GM12878 (cell line): Measurements from ENCODE around the gene JDP2. TPM values are rescaled to one million over a fixed set of nuclear protein-coding genes. Genes with fewer than 3 reads are reported as not detected.
A peak's percentile ranks its signal among the peaks of the same experiment; 100 is the strongest.

Experiments used
- ATAC-seq: fragments of 200-7000 bp; cut with Tn5 transposase; 3 replicates; pipeline ENCODE4 v1.9.1; 2020; ENCODE audit warnings: mild to moderate bottlenecking, moderate library complexity
- BruUV-seq: library from RNA; stranded (reverse); fragments of 400-500 nt; replicated peaks from 2 replicates; lab custom pipeline; 2021; lab: Mats Ljungman, UMichigan
- CTCF ChIA-PET: fragments of 300-600 bp; sonication (Branson Sonifier 250); formaldehyde crosslinking; extraction: SDS; loops from one replicate; lab custom pipeline; 2021; ENCODE audit warnings: inconsistent platforms; lab: Yijun Ruan, JAX
- POLR2A ChIA-PET: fragments of 350-600 bp; formaldehyde crosslinking; extraction: SDS; loops from one replicate; lab custom pipeline; 2021; ENCODE audit warnings: inconsistent platforms; lab: Charles Lee
- RAD21 ChIA-PET: fragments of 300-600 bp; sonication (Branson Sonifier 250); formaldehyde crosslinking; loops from one replicate; lab custom pipeline; 2023; ENCODE audit warnings: antibody characterized with exemption; ENCODE audit not compliant: unreplicated experiment; lab: Charles Lee
- SMC1A ChIA-PET: fragments of 300-600 bp; sonication (Branson Sonifier 250); formaldehyde crosslinking; loops from one replicate; lab custom pipeline; 2023; ENCODE audit not compliant: unreplicated experiment, uncharacterized antibody; lab: Charles Lee
- DNase-seq: peaks from one replicate; pipeline ENCODE4 v3.0.0-alpha.2; 2011; ENCODE audit warnings: low read depth, low spot score
- FAIRE-seq: peaks from 3 replicates; lab custom pipeline; 2011; peaks lifted over from hg19 to GRCh38; lab: Jason Lieb, UNC
- H2AFZ ChIP-seq: 2 replicates; pipeline ENCODE4 v1.6.0; 2011; ENCODE audit warnings: low read depth, low read length, control low read depth; ENCODE audit not compliant: control insufficient read depth
- H3K27ac ChIP-seq: 2 replicates; pipeline ENCODE4 v1.5.1; 2011; ENCODE audit warnings: control low read depth; ENCODE audit not compliant: control insufficient read depth, insufficient read depth
- H3K27me3 ChIP-seq, 2 experiments: replicated peaks in 1 of 2; 2 replicates each; pipeline versions ENCODE4 v1.6.0 to v1.6.1; 2011; ENCODE audit warnings: low read length in 1 of 2; ENCODE audit not compliant: control insufficient read depth in 2 of 2, insufficient read depth in 2 of 2
- H3K36me3 ChIP-seq, 2 experiments: 2 replicates each; pipeline ENCODE4 v1.5.1; 2011; ENCODE audit warnings: low read length in 1 of 2; ENCODE audit not compliant: control insufficient read depth in 2 of 2, insufficient read depth in 2 of 2
- H3K4me1 ChIP-seq: 2 replicates; pipeline ENCODE4 v1.6.1; 2011; ENCODE audit warnings: mild to moderate bottlenecking, low read length, moderate library complexity, mixed read lengths; ENCODE audit not compliant: control insufficient read depth, insufficient read depth
- H3K4me2 ChIP-seq: 2 replicates; pipeline ENCODE4 v1.6.0; 2011; ENCODE audit warnings: control low read depth; ENCODE audit not compliant: control insufficient read depth, insufficient read depth
- H3K4me3 ChIP-seq: fragments of 200-600 bp; sonication (generic); 2 replicates; pipeline ENCODE4 v1.5.1; 2016
- H3K79me2 ChIP-seq: 2 replicates; pipeline ENCODE4 v1.6.0; 2011; ENCODE audit warnings: low read length; ENCODE audit not compliant: control insufficient read depth, insufficient read depth
- H3K9ac ChIP-seq: 2 replicates; pipeline ENCODE4 v1.8.0; 2011; ENCODE audit warnings: low read length, control low read depth, mixed read lengths; ENCODE audit not compliant: control insufficient read depth, insufficient read depth
- H3K9me3 ChIP-seq: replicated peaks from 3 replicates; pipeline ENCODE4 v1.5.1; 2011; ENCODE audit warnings: mild to moderate bottlenecking, low read length; ENCODE audit not compliant: control insufficient read depth, insufficient read depth
- H4K20me1 ChIP-seq: 2 replicates; pipeline ENCODE4 v1.6.0; 2011; ENCODE audit not compliant: control insufficient read depth, insufficient read depth
- EP300 ChIP-seq, 2 experiments: fragments of 150-350 bp in 1 of 2; IDR thresholded peaks; 2 replicates each; pipeline ENCODE4 v1.6.1; 2011 to 2012; ENCODE audit warnings: low read depth in 2 of 2, low read length in 2 of 2, borderline replicate concordance in 1 of 2, improper control_type of control experiment in 1 of 2, inconsistent platforms in 1 of 2; ENCODE audit not compliant: control insufficient read depth in 1 of 2
- EZH2 ChIP-seq: IDR thresholded peaks from 2 replicates; pipeline ENCODE4 v1.6.1; 2012; ENCODE audit warnings: low read depth, mild to moderate bottlenecking, control low read depth, inconsistent platforms, low read length, borderline replicate concordance; ENCODE audit not compliant: control insufficient read depth
- MEF2A ChIP-seq: IDR thresholded peaks from 2 replicates; pipeline ENCODE4 v1.6.1; 2011; ENCODE audit warnings: low read depth, mild to moderate bottlenecking, low read length, moderate library complexity; ENCODE audit not compliant: insufficient read depth
- MTA2 ChIP-seq: fragments of 450-650 bp; IDR thresholded peaks from 2 replicates; pipeline ENCODE4 v1.6.1; 2016; ENCODE audit warnings: low read depth, mild to moderate bottlenecking, moderate library complexity
- NKRF ChIP-seq: fragments of 450-650 bp; conservative IDR thresholded peaks from 2 replicates; pipeline ENCODE4 v1.6.1; 2017; ENCODE audit warnings: mild to moderate bottlenecking, moderate library complexity
- PML ChIP-seq: IDR thresholded peaks from 2 replicates; pipeline ENCODE4 v1.6.1; 2012; ENCODE audit warnings: low read length, inconsistent platforms
- POU2F2 ChIP-seq: IDR thresholded peaks from 3 replicates; pipeline ENCODE4 v1.6.1; 2011; ENCODE audit warnings: low read depth, mild to moderate bottlenecking, low read length, borderline replicate concordance
- RELA ChIP-seq: fragments of 450-650 bp; IDR thresholded peaks from 2 replicates; pipeline ENCODE4 v1.8.0; 2014; ENCODE audit warnings: borderline replicate concordance; ENCODE audit not compliant: partially characterized antibody
- YY1 ChIP-seq: IDR thresholded peaks from 2 replicates; pipeline ENCODE4 v1.6.1; 2011; ENCODE audit warnings: low read depth, mild to moderate bottlenecking, low read length
- WGBS: methylation state at CpG from one replicate; pipeline ENCODE4 v1.1.6; 2016; ENCODE audit warnings: low lambda C conversion rate; ENCODE audit not compliant: insufficient replicate concordance, insufficient coverage; ENCODE audit errors: missing lambda C conversion rate; 5-methylcytosine and 5-hydroxymethylcytosine counted together
- in situ Hi-C: fragments of 300-500 bp; cut with MboI; formaldehyde crosslinking; loops from 9 replicates; pipeline ENCODE4 v1.14.3; 2018; ENCODE audit warnings: mixed read lengths
- intact Hi-C: fragments of 100-400 bp; cut with micrococcal nuclease; formaldehyde crosslinking; loops from one replicate; pipeline ENCODE4 v1.14.2; 2022; ENCODE audit not compliant: unreplicated experiment
- polyA plus RNA-seq, 11 experiments: library from polyadenylated mRNA; depleted of rRNA in 4 of 11; unstranded in 6 of 11; stranded (reverse) in 5 of 11; fragments of >200 nt; fragmentation: Nextera tagmentation in 4 of 11; fragmentation: Illumina TruSeq in 1 of 11; extraction: Ambion mirVana in 4 of 11; extraction: Trizol in 1 of 11; gene quantifications; 1 replicate in 1 of 11; 2 replicates in 10 of 11; pipeline versions ENCODE4 v1.2.1 to v1.2.3, GENCODE V29; 2011 to 2016; ENCODE audit warnings: inconsistent platforms in 2 of 11, missing spikeins in 2 of 11, low read depth in 1 of 11
- total RNA-seq, 4 experiments: library from RNA; depleted of rRNA in 3 of 4; stranded (reverse); fragments of >200 nt in 3 of 4; fragmentation: Illumina TruSeq in 1 of 4; extraction: Trizol in 1 of 4; gene quantifications; 2 replicates each; pipeline versions ENCODE4 v1.2.1 to v1.2.3, GENCODE V29; 2013 to 2021

Gene JDP2
- total and polyA plus RNA-seq, 10 of the 15 experiments (the other 5 are each of a cell fraction or from before 2014, with no cell fraction given): 0.71 to 21.3 (median 11.2) TPM

DNA sequence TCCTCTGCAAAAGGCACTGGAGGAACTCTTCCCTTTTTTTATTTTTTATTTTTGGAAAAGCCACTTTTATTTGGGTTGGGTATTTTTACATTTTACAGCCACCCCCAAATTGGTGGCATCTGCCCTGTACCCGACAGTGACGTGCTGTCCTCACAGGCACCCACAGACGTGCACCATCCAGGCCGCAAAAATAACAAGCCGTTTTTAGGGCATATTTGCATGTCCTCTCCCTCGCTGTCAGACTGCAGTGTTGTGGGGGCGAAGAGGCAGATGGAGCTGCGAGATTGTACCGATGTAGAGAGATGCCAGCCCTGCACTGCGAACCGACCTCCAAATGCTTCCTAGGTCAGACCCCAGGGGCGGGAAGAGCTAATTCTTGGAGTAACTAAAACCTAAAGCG, 12.2 kb downstream of the JDP2 start (continued):
- TF ChIP-seq MEF2A (0 out of 2 replicates have a peak, but pooled peaks have one; percentile 29), MTA2 (0 out of 2 replicates have a peak, but pooled peaks have one; percentile 24), PML (no peak), POU2F2 (peak; percentile 94; the same call in 2 of the 3 replicates), NKRF (no peak), EP300 (IDR thresholded peaks at IDR 0.05; ENCODE audit: borderline replicate concordance in 1 of 2, control insufficient read depth in 1 of 2, low read depth in 2 of 2, low read length in 2 of 2) (peak; percentile 20 to 56; a peak in 1 of 4 replicates), RELA (no peak)

GRCh38 chr14:75440733-75441477, 13.1 kb downstream of the JDP2 start:
- H3K4me1 ChIP-seq: peaks cover 39% of the 10 kb centered on the region
- H3K4me2 ChIP-seq: no peak overlapping the region; the same call in none of the 2 replicates
- no peaks in the 10 kb centered on the region for H3K27me3 ChIP-seq
- FAIRE-seq: no peak
- no peak for DNase-seq
- H3K36me3 ChIP-seq: peaks cover 0 to 47% of the 10 kb centered on the region in 2 experiments
- RAD21 ChIA-PET: interaction anchor here (0.7 to 2.2 kb wide), 8 partner anchors 13 to 132 kb away, joined by 3 to 15 read pairs (median 4); no protein-coding TSS in a partner anchor
- 83% methylated on average over 14 of the region's 14 CpGs for WGBS
- no peak for TF ChIP-seq EZH2
- TF ChIP-seq YY1: 0 out of 2 replicates have a peak, but pooled peaks have one; percentile 19
- SMC1A ChIA-PET: interaction anchor here (0.5 to 3.7 kb wide), 16 partner anchors 8 to 137 kb away, joined by 3 to 22 read pairs (median 4); no protein-coding TSS in a partner anchor
- CTCF ChIA-PET: interaction anchor here (0.8 to 3.4 kb wide), 16 partner anchors 9 to 371 kb away, joined by 3 to 25 read pairs (median 4); no protein-coding TSS in a partner anchor
- H3K9me3 ChIP-seq: no peaks in the 10 kb centered on the region
- H2AFZ ChIP-seq: no peak overlapping the region
- in situ Hi-C loops: no loop called here
- H3K4me3 ChIP-seq: no peak overlapping the region
- ATAC-seq: no peak; the same call in 2 of the 3 replicates
- H4K20me1 ChIP-seq: no peaks in the 10 kb centered on the region
- POLR2A ChIA-PET: interaction anchor here (1.0 to 1.3 kb wide), 4 partner anchors 11 to 220 kb away, joined by 3 read pairs; partner anchors contain the start of genes ERG28, JDP2 and TTLL5
- BruUV-seq: no TSS peak
- intact Hi-C loops: no loop called here
- H3K27ac ChIP-seq: peak overlapping the region; percentile 24; the same call in 1 of the 2 replicates
- no peaks in the 10 kb centered on the region; the same call in 1 of the 2 replicates for H3K79me2 ChIP-seq
- H3K9ac ChIP-seq: no peak overlapping the region
